Embryonic facial prominence (tissue), 1 donor: Measurements from ENCODE around the gene POP4.
"Not testable (repeated sequence)": the region's sequence is repeated elsewhere in the genome, so short reads cannot be mapped to it uniquely, and the experiment has no call there.

Experiments used
- DNase-seq: peaks from one replicate; pipeline ENCODE4 v3.0.0-alpha.2; 2016; ENCODE audit errors: extremely low spot score

POP4 gene

GRCh38 chr19:29605653-29606419, at the start of gene POP4:
Gene POP4, plus strand, starts transcription at chr19:29606283. Its CDS starts 36 bp downstream, at chr19:29606319.
- peak; percentile 94 for DNase-seq

- not testable (repeated sequence) for DNase-seq
Measured at GRCh38 chr19:29559110-29559509, 47.0 kb upstream of the POP4 start.

GRCh38 chr19:29559743-29560142, 46.3 kb upstream of the POP4 start:
- no peak for DNase-seq

- no peak for DNase-seq
Measured at GRCh38 chr19:29560313-29561075, 45.6 kb upstream of the POP4 start.

GRCh38 chr19:29561601-29562000, 44.5 kb upstream of the POP4 start:
- no peak for DNase-seq

GRCh38 chr19:29562299-29563297, 43.5 kb upstream of the POP4 start:
- DNase-seq: no peak

GRCh38 chr19:29563486-29564101, 42.5 kb upstream of the POP4 start:
- no peak for DNase-seq

- DNase-seq: no peak
Measured at GRCh38 chr19:29564574-29565005, 41.5 kb upstream of the POP4 start.

GRCh38 chr19:29565171-29565570, 40.9 kb upstream of the POP4 start:
- DNase-seq: no peak

- no peak for DNase-seq
Measured at GRCh38 chr19:29566496-29567054, 39.5 kb upstream of the POP4 start.

GRCh38 chr19:29567366-29567915, 38.6 kb upstream of the POP4 start:
- no peak for DNase-seq

GRCh38 chr19:29568036-29569025, 37.8 kb upstream of the POP4 start:
- no peak for DNase-seq

- no peak for DNase-seq
Measured at GRCh38 chr19:29569038-29569911, 36.8 kb upstream of the POP4 start.

- no peak for DNase-seq
Measured at GRCh38 chr19:29571181-29571580, 34.9 kb upstream of the POP4 start.

GRCh38 chr19:29573486-29573885, 32.6 kb upstream of the POP4 start:
- DNase-seq: no peak

- no peak for DNase-seq
Measured at GRCh38 chr19:29574510-29574909, 31.6 kb upstream of the POP4 start.

GRCh38 chr19:29576046-29576606, 30.0 kb upstream of the POP4 start:
- DNase-seq: no peak
